Lower leg skin (tissue), 3 donors: ENCODE data around the gene CLEC2L.

Source experiments
- POLR2A ChIP-seq, 2 donors: fragments of 450-650 bp; IDR thresholded peaks; one replicate each; pipeline ENCODE4 v1.6.1; 2016 to 2017; ENCODE audit warnings: antibody characterized with exemption in 2 of 2, mild to moderate bottlenecking in 1 of 2, moderate library complexity in 1 of 2
- TF ChIP-seq, protein P1 (sequence below), 3 donors: fragments of 450-650 bp; IDR thresholded peaks; one replicate each; pipeline ENCODE4 v1.5.1; 2016; ENCODE audit warnings: antibody characterized with exemption in 3 of 3, mild to moderate bottlenecking in 3 of 3, moderate library complexity in 2 of 3

DNA sequence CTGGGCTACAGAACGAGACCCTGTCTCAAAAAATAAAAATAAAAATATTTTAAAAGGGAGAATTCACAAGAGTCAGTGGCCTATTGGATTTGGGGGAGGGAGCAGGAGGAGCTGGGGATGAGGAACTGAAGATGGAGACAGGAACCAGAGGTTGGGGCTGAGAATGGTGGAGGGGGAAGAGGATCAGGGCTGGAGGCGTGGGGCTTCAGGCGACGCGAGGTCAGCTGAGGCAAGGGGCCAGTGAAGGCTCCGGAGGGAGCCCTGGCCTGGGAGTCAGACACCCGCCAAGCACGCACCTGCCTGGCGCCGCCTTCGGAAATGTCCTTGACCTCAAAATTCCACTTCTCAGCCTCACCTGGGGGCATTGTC, 671 bp upstream of the CLEC2L start:
- TF ChIP-seq POLR2A (IDR thresholded peaks at IDR 0.05), result no peak
- TF ChIP-seq, protein P1, sequence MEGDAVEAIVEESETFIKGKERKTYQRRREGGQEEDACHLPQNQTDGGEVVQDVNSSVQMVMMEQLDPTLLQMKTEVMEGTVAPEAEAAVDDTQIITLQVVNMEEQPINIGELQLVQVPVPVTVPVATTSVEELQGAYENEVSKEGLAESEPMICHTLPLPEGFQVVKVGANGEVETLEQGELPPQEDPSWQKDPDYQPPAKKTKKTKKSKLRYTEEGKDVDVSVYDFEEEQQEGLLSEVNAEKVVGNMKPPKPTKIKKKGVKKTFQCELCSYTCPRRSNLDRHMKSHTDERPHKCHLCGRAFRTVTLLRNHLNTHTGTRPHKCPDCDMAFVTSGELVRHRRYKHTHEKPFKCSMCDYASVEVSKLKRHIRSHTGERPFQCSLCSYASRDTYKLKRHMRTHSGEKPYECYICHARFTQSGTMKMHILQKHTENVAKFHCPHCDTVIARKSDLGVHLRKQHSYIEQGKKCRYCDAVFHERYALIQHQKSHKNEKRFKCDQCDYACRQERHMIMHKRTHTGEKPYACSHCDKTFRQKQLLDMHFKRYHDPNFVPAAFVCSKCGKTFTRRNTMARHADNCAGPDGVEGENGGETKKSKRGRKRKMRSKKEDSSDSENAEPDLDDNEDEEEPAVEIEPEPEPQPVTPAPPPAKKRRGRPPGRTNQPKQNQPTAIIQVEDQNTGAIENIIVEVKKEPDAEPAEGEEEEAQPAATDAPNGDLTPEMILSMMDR (IDR thresholded peaks at IDR 0.05), result no peak
